LNCAP (cell line): ENCODE results near the gene DYRK4.

ENCODE experiments used
- CTCF ChIP-seq: fragments of 450-650 bp; IDR thresholded peaks from 2 replicates; pipeline ENCODE4 v1.5.1; 2017; ENCODE audit warnings: mild to moderate bottlenecking

The DYRK4 gene

DNA sequence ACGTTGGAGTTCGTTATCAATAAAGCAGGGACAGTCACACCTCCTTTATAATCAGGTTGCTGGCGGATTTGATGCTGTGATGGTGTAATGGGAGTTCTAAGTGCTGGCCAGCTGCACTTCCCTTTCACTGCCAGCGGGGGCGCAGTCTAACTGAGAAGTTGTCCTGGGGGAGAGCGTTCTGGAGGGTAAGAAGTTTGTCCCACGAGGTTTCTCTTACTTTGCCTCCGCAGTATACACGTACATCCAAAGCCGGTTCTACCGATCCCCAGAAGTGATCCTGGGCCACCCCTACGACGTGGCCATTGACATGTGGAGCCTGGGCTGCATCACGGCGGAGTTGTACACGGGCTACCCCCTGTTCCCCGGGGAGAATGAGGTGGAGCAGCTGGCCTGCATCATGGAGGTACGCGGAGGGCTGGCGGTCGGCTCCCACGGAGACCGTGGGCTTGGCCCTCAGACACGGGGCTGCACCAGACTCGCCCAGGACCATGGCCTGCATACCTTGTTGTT is 42.7 kb downstream of the DYRK4 start:
- peak; percentile 99 for TF ChIP-seq CTCF

DNA sequence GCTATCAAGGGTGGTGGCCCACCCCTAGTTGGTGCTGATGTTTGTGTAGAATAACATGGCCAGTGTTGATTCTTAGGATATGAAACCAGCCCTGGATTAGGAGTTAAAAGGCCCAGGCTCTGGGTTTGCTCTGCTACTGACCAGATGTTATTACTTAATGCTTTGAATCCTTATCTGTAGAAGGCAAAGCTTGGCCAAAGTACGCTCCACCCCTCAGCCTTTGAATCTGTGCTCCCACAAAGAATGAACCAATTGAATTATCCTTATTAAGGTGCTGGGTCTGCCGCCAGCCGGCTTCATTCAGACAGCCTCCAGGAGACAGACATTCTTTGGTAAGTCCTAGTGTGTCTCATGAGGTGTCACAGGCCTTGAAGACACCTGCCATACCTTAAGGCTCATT is 45.0 kb downstream of the DYRK4 start:
- no peak for TF ChIP-seq CTCF

GRCh38 chr12:4609071-4609470 is 47.1 kb downstream of the DYRK4 start:
- TF ChIP-seq CTCF, result no peak

- TF ChIP-seq CTCF, result no peak
These were observed 48.5 kb downstream of the DYRK4 start for GRCh38 chr12:4610481-4610880.

DNA sequence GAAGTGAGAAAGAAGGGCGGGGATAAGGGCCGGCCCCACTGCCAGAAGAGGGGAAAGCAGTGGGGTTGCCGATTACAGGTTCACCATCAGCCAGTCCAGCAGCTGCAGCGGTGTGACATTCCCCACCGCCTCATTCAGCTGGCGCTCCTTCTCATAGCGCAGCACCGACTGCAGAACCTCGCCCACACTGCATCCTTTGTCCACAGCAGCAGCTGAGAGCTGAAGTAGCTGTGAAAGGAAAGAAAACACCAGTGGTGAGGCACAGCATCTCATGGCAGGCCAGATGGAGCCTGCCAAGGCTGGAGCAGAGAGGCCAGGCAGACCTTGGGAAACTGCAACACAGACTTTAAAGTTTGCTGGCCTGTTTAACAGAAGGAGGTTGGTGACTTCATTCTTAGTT is 53.7 kb downstream of the DYRK4 start:
- TF ChIP-seq CTCF, result no peak

DNA sequence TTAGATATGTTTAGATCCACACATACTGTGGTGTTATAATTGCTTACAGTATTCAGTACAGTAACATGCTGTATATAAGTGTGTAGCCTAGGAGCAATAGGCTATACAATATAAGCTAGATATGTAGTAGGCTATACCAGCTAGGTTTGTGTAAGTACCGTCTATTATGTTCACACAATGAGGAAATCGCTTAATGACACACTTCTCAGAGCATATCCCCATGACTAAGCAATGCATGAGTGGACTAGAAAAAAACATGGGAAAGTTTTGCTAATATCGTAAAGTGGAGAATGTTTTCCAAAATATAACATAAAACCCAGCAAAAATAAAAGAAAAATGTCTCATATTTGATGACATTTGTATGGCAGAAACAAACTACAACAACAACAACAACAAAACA is 59.5 kb downstream of the DYRK4 start:
- no peak for TF ChIP-seq CTCF

GRCh38 chr12:4626543-4626942 is 64.5 kb downstream of the DYRK4 start:
- TF ChIP-seq CTCF, result no peak

- no peak for TF ChIP-seq CTCF
These were observed 66.4 kb downstream of the DYRK4 start for GRCh38 chr12:4628406-4628805.
